Stimulated activated CD4-positive, alpha-beta T cell treated with anti-CD3 and anti-CD28 coated beads, Interleukin-1b, Interleukin-23, amount 100 ng/mL, for 24 hours (primary cell): ENCODE data around the gene BEND2.
A peak's percentile ranks its signal among the peaks of the same experiment; 100 is the strongest.
"Not testable (repeated sequence)": the region's sequence is repeated elsewhere in the genome, so short reads cannot be mapped to it uniquely, and the experiment has no call there.

Experiments
- DNase-seq, 4 experiments: peaks; one replicate each; pipeline ENCODE4 v3.0.0-alpha.2; 2020; ENCODE audit warnings: low read depth in 4 of 4, low spot score in 1 of 4

The BEND2 gene

DNA sequence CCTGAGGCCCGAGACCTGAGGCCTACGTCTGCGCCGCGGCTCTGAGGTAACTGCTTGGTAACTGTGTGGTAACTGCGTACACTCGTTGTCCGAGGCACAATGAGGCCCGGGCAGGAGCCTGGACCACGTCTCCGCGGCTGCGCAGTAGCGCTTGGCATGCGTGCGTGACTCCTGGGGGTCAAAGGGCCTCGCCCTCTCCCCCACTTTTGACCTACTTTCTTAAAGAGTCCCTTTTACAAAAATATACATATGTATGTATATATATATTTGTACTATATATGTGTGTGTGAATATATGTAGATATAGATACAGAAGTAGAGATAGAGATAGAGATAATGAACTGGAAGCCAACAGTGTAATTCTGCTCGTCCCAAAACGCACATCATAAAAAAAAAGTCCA, at the start of gene BEND2:
Gene BEND2 (minus strand): TSS at position 101 of the 400 bp plus-strand sequence. CDS start 136 bp downstream, outside the sequence.
- no peak for DNase-seq

GRCh38 chrX:18255059-18255458, 34.4 kb upstream of the BEND2 start:
- no peak for DNase-seq

DNA sequence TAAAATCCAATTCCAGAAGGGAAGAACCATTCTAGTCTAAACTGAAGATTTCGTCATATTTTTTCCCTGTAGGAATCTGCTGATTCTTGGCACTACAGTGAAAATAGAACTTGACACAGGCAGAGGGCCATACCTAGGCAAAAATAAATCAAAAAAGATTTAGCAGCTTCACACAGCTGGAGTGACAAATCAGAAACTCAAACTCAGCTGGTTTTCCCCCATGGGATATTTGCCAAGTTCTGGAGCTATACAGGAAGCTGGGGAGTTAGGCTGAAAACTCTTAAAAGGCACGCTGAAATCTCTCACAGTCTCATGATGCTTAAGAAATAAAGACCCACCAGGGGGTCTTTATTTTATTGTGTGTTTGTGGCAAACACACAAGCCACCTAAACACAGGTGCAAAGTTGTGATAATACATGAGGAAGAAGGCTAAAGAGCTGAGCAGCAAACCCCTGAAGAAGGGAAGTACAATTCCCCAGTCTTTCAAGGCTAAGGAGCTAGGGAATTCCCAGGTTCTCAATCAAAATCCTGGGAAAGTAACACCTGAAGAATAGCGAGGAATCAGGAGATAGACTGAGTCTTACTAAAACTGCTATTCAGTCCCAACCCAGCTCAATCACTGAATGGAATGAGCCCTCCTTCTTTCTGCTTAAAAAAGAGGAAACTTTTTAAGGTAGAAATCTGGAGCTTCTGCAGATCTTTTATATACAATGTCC, 32.1 kb upstream of the BEND2 start:
- DNase-seq = no peak

DNA sequence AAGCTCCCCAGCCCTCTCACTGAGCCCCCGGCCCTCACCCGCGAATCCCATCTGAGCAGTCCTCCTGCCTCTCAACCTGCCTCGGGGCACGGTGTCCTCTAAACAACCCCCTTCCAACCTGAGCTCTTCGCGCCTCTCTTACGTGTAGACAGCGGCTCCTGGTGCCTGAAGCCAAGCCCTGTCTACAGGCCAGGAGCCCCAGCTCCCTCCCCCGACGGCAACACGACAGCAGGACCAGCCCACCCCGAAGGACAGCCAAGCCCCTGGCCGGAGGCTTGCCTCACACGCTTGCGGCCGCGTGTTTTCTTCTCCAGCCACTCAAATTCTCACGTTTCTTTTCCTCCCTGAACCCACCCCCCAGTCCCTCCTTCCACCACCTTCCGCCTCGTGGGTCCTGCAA, 9.0 kb upstream of the BEND2 start:
- not testable (repeated sequence) for DNase-seq

DNA sequence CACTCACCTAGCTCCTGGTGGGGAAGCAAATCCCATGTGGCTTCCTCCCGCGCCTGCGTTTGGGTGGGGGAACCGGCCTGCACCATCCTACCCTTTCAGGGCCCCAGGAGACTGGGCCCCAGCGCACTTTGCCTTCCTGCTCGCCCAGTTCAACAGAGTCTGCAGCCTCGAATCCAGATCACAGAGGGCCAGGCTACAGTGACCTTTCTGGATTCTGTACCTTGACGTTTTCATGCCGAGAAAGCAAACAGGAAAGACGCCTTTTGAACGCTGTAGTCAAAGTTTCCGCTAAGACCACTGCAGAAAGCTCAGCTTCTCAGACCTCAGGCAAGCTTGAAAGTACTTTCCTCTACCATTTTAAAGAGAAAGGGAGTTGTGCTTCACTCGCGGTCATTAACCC, 7.4 kb upstream of the BEND2 start:
- no peak for DNase-seq

GRCh38 chrX:18227458-18227857, 6.8 kb upstream of the BEND2 start:
- no peak for DNase-seq

- no peak for DNase-seq
Measured at GRCh38 chrX:18210470-18210869, 10.2 kb downstream of the BEND2 start.

DNA sequence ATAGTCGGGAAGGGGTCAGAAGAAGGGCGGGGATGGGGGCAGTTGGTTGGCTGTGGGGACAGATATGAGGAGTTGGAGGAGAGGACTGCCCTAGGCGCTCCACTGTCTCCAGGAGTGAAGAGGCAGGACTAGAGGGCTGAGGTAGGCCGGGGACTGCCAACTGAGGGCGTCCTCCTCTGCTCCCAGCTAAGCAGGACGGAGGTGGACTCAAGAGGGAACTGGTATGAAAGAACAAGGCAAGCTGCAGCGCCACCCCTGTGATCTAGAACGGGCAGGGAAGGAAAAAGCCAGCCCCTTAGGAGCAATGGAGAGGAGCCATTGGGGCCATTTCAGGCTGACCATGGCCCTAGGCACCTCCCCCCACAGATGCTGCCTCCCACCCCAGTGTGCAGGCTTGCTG, 14.0 kb downstream of the BEND2 start:
- DNase-seq = no peak

GRCh38 chrX:18203631-18204030, 17.1 kb downstream of the BEND2 start:
- DNase-seq = no peak

GRCh38 chrX:18194688-18195087, 26.0 kb downstream of the BEND2 start:
- DNase-seq = no peak

DNA sequence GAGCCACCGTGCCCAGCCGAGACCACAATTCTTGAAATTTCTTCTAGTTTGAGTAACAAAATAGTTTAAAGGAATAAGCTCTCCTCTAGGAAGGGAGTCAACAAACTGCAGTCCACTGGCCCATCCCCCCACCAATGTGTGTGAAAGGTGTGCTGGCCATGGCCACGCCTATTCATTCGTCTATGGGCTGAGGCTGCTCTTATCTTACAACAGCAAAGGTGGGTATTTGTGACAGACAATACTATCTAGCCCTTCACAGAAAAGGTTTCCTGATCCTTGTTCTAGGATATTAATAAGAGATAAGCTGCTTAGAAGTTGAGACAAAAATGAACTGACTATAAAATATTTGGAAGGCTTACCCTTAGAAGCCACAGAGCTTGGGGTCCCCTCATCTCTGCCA, 41.2 kb downstream of the BEND2 start:
- no peak for DNase-seq

DNA sequence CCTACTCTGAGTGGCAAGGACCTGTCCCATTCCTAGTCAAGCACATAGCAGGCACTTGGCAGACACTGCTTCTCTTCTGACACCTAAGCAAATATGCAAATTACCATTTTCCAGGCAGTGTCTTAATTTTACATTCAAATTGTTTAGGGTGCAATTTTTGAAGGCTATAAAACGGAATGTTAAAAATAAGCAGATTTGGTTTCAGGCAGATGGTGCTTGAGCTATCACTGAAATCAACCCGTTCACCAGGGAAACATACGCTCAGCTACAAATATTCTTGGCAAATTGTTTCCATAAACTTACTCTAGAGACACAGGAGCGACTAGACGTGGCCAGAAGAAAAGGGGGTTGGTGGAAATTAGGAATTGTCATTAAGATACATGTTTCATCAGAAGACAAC, 45.7 kb downstream of the BEND2 start:
- DNase-seq = no peak

DNA sequence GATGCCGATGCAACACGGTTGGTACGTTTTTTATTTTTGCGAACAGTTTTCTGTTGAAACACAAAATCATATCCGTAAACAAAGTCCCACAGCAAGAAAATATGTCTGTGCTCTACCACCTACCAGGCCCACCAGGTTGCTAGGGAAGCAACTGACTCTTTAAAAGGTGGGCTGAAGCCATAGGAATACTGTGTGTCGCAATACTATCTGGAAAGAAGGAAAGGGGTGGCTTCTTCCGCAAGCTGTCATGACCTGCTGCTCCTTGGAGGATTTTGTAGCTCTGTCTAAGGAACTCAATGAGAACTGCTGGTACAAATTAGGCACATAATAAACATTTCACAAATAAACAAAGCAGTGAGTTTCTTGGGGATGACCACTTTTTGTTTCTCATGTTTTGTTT, 46.5 kb downstream of the BEND2 start:
- DNase-seq = no peak

- no peak for DNase-seq
Measured at GRCh38 chrX:18173494-18174180, 47.0 kb downstream of the BEND2 start.

DNA sequence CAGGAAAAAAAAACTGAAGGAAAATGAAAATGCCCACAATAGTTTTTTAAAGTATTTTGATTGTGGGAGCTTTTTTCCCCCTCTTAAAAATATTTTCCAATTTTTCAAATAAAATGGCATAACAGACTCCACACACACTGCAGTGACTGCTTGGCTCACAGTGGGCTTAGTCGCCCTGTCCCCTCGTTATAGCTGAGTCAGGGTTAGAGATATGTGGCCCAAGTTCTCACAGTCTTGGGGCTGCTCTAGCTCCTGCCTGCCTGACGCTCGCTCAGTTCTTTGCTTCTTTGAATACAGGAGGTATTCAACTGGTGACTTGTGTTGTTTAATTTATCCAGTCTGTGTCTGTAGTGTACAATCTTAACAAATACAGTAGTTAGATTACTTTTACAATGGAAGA, 47.7 kb downstream of the BEND2 start:
- DNase-seq = no peak

DNA sequence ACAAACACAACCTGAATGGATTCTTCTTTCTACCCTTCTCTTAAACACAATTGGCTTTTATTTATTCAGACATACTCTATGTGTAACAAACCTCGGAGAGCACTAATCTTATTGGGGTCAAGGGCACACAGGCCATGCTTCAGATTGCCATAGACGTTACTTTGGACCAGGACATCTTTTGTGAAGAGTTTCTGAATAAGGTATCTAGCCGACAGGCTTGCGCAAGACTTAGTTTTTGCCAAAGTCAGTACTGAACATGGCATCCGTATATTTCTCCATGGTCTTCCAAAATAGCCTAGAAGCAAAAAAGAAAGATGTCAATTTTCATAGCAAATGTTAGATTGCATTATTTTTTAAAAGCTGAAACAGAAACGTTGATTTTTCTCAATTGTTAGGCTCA, 49.8 kb downstream of the BEND2 start:
- DNase-seq = no peak

GRCh38 chrX:18166068-18166467, 54.6 kb downstream of the BEND2 start:
- DNase-seq = no peak

- DNase-seq = no peak
Measured at GRCh38 chrX:18160369-18160768, 60.3 kb downstream of the BEND2 start.

DNA sequence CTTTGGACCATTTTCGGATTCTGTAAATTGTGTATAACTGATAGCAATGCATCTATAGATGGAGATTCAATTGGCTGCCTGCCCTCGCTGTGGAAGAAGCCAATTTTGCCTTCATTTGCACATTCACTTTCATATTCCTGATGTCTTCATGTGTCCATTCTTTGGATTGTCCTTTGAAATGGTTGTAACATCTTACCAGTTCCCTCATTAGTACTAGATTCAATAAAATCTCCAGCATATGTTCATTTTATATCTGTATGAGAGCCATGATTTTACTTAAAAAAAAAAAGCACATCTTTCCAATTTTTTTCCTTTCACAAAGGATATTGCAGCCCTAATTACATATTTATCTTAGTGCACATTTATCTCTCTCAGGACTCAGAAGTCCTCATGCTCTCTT, 61.7 kb downstream of the BEND2 start:
- DNase-seq = no peak

GRCh38 chrX:18151649-18152048, 69.0 kb downstream of the BEND2 start:
- no peak for DNase-seq

- DNase-seq = no peak
Measured at GRCh38 chrX:18151157-18151556, 69.5 kb downstream of the BEND2 start.

GRCh38 chrX:18149454-18149853, 71.2 kb downstream of the BEND2 start:
- DNase-seq = no peak

DNA sequence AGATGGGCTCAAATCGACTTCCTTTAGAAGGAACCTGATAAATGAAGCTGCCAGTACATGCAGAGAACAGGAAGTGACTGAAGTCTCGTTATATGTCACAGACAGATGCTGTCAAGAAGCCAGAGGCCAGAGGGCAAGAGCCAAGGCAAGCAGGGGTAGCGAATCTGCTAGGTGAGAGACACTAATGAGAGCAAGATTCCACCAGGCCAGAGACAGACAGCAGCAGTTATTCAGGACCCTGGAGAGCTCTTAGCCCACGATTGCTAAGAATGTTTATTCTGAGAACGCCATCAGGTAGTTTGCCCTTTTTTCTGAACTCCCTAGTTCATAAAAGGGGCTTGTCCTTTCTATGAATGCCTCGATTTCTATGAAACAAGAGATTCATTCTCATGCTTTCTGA, 73.7 kb downstream of the BEND2 start:
- DNase-seq = peak in 2 of 4 experiments; percentile 0
